Neural cell (in vitro differentiated cells): ENCODE results near the gene SUMO2. TPM values are rescaled to one million over a fixed set of nuclear protein-coding genes. Genes with fewer than 3 reads are reported as not detected.

ENCODE experiments used
- H2AFZ ChIP-seq: fragments of 200-600, 300-800 bp; sonication (generic), shearing (Covaris generic); 2 replicates; pipeline ENCODE4 v1.6.0; 2014; ENCODE audit warnings: low read depth, mild to moderate bottlenecking, antibody characterized with exemption, low read length, moderate library complexity
- H3F3A ChIP-seq: fragments of 200-600 bp; shearing (Covaris generic); 2 replicates; pipeline ENCODE4 v1.6.1; 2016; ENCODE audit warnings: mild to moderate bottlenecking, moderate library complexity, mixed read lengths, antibody characterized with exemption, low read length; ENCODE audit not compliant: insufficient read depth, poor library complexity, severe bottlenecking
- H3K27ac ChIP-seq: fragments of 200-600, 300-800 bp; sonication (generic), shearing (Covaris generic); 2 replicates; pipeline ENCODE4 v1.5.1; 2014; ENCODE audit warnings: mild to moderate bottlenecking, low read length, moderate library complexity
- H3K27me3 ChIP-seq: fragments of 300-800, 200-600 bp; sonication (generic), shearing (Covaris generic); 2 replicates; pipeline ENCODE4 v1.6.0; 2014; ENCODE audit warnings: mild to moderate bottlenecking, low read depth, low read length, moderate library complexity; ENCODE audit not compliant: insufficient read depth
- H3K36me3 ChIP-seq: fragments of 300-800, 200-600 bp; sonication (generic), shearing (Covaris generic); 2 replicates; pipeline ENCODE4 v1.5.1; 2014; ENCODE audit warnings: mild to moderate bottlenecking, antibody characterized with exemption, low read length, moderate library complexity; ENCODE audit not compliant: insufficient read depth
- H3K4me2 ChIP-seq: fragments of 300-800, 200-600 bp; sonication (generic), shearing (Covaris generic); 2 replicates; pipeline ENCODE4 v1.6.0; 2014; ENCODE audit warnings: mild to moderate bottlenecking, low read length
- H3K4me3 ChIP-seq: fragments of 300-800, 200-600 bp; sonication (generic), shearing (Covaris generic); 2 replicates; pipeline ENCODE4 v1.5.1; 2014; ENCODE audit warnings: mild to moderate bottlenecking, low read length, moderate library complexity
- H3K79me2 ChIP-seq: fragments of 200-600 bp; shearing (Covaris generic); replicated peaks from 2 replicates; pipeline ENCODE4 v1.6.0; 2014; ENCODE audit warnings: mild to moderate bottlenecking, low read length, moderate library complexity; ENCODE audit not compliant: insufficient read depth
- H3K9ac ChIP-seq: fragments of 300-800, 200-600 bp; sonication (generic), shearing (Covaris generic); 2 replicates; pipeline ENCODE4 v1.6.1; 2016; ENCODE audit warnings: mild to moderate bottlenecking, low read length, mixed read lengths
- H3K9me2 ChIP-seq: fragments of 200-600 bp; shearing (Covaris generic); 2 replicates; pipeline ENCODE4 v1.6.1; 2016; ENCODE audit warnings: mild to moderate bottlenecking, low read length, mixed read lengths; ENCODE audit not compliant: insufficient read depth
- H3K9me3 ChIP-seq: fragments of 200-600, 300-800 bp; sonication (generic), shearing (Covaris generic); 2 replicates; pipeline ENCODE4 v1.6.1; 2016; ENCODE audit warnings: mild to moderate bottlenecking, mixed run types, low read length, moderate library complexity, mixed read lengths
- H4K20me1 ChIP-seq: fragments of 200-600 bp; shearing (Covaris generic); 2 replicates; pipeline ENCODE4 v1.6.1; 2016; ENCODE audit warnings: mild to moderate bottlenecking, mixed run types; ENCODE audit not compliant: insufficient read depth
- EP300 ChIP-seq: fragments of 450-650 bp; conservative IDR thresholded peaks from 2 replicates; pipeline ENCODE4 v1.6.1; 2014; ENCODE audit warnings: antibody characterized with exemption, mild to moderate bottlenecking, moderate library complexity; ENCODE audit not compliant: poor library complexity, severe bottlenecking
- EZH2 ChIP-seq: fragments of 200-600, 300-800 bp; shearing (Covaris generic), sonication (generic); IDR thresholded peaks from 2 replicates; pipeline ENCODE4 v1.6.1; 2014; ENCODE audit warnings: antibody characterized with exemption, low read length, borderline replicate concordance, mild to moderate bottlenecking; ENCODE audit not compliant: insufficient read depth, poor library complexity, severe bottlenecking
- MXI1 ChIP-seq: fragments of 450-650 bp; conservative IDR thresholded peaks from 2 replicates; pipeline ENCODE4 v1.6.1; 2014; ENCODE audit warnings: antibody characterized with exemption, mild to moderate bottlenecking; ENCODE audit not compliant: poor library complexity, severe bottlenecking
- POLR2AphosphoS5 ChIP-seq: IDR thresholded peaks from 2 replicates; pipeline ENCODE4 v1.6.1; 2012
- RAD21 ChIP-seq: fragments of 450-650 bp; conservative IDR thresholded peaks from 2 replicates; pipeline ENCODE4 v1.6.1; 2014; ENCODE audit warnings: antibody characterized with exemption, mild to moderate bottlenecking, moderate library complexity
- SMC3 ChIP-seq: fragments of 450-650 bp; conservative IDR thresholded peaks from 2 replicates; pipeline ENCODE4 v1.6.1; 2014; ENCODE audit warnings: antibody characterized with exemption, mild to moderate bottlenecking, moderate library complexity; ENCODE audit not compliant: poor library complexity
- TAF1 ChIP-seq: IDR thresholded peaks from 2 replicates; pipeline ENCODE4 v1.6.1; 2012; ENCODE audit warnings: low read depth
- polyA plus RNA-seq: library from polyadenylated mRNA; depleted of rRNA; stranded (reverse); fragments of >200 nt; gene quantifications from 2 replicates; pipeline ENCODE4 v1.2.3, GENCODE V29; 2014
- TF ChIP-seq, protein P1 (sequence below): IDR thresholded peaks from 2 replicates; pipeline ENCODE4 v1.6.1; 2012; ENCODE audit warnings: borderline replicate concordance
- TF ChIP-seq, protein P2 (sequence below): fragments of 450-650 bp; IDR thresholded peaks from 2 replicates; pipeline ENCODE4 v1.5.1; 2014; ENCODE audit warnings: antibody characterized with exemption, mild to moderate bottlenecking, moderate library complexity; ENCODE audit not compliant: poor library complexity, severe bottlenecking

Gene SUMO2
- polyA plus RNA-seq, 1 donor from 2014 or later = 283 TPM

DNA sequence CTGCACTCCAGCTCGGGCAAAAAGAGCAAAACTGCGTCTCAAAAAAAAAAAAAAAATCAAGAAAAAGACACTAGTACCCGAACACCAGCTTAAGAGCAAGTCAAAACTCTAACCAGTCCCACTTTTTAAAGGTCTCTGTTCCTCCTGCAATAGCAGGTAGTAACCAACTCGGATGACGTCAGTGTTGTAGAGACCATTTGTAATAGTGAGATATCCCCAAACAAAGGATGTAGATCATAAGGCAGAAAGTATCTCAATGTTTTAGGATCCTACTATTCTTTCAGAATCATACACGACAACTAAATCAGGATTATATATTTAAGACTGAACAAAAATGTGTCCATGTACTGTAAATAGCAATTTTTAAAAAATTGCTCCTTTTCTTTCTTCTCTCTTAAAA is 30.8 kb downstream of the SUMO2 start:
- H3K9ac ChIP-seq = peak overlapping the region; percentile 100
- peaks cover 72% of the 10 kb centered on the region for H3K79me2 ChIP-seq
- TF ChIP-seq MXI1 (no peak), POLR2AphosphoS5 (peak; percentile 26), EP300 (no peak), RAD21 (no peak), TAF1 (no peak), EZH2 (no peak), SMC3 (no peak)
- TF ChIP-seq, protein P1, sequence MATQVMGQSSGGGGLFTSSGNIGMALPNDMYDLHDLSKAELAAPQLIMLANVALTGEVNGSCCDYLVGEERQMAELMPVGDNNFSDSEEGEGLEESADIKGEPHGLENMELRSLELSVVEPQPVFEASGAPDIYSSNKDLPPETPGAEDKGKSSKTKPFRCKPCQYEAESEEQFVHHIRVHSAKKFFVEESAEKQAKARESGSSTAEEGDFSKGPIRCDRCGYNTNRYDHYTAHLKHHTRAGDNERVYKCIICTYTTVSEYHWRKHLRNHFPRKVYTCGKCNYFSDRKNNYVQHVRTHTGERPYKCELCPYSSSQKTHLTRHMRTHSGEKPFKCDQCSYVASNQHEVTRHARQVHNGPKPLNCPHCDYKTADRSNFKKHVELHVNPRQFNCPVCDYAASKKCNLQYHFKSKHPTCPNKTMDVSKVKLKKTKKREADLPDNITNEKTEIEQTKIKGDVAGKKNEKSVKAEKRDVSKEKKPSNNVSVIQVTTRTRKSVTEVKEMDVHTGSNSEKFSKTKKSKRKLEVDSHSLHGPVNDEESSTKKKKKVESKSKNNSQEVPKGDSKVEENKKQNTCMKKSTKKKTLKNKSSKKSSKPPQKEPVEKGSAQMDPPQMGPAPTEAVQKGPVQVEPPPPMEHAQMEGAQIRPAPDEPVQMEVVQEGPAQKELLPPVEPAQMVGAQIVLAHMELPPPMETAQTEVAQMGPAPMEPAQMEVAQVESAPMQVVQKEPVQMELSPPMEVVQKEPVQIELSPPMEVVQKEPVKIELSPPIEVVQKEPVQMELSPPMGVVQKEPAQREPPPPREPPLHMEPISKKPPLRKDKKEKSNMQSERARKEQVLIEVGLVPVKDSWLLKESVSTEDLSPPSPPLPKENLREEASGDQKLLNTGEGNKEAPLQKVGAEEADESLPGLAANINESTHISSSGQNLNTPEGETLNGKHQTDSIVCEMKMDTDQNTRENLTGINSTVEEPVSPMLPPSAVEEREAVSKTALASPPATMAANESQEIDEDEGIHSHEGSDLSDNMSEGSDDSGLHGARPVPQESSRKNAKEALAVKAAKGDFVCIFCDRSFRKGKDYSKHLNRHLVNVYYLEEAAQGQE = peak; percentile 19
- TF ChIP-seq, protein P2, sequence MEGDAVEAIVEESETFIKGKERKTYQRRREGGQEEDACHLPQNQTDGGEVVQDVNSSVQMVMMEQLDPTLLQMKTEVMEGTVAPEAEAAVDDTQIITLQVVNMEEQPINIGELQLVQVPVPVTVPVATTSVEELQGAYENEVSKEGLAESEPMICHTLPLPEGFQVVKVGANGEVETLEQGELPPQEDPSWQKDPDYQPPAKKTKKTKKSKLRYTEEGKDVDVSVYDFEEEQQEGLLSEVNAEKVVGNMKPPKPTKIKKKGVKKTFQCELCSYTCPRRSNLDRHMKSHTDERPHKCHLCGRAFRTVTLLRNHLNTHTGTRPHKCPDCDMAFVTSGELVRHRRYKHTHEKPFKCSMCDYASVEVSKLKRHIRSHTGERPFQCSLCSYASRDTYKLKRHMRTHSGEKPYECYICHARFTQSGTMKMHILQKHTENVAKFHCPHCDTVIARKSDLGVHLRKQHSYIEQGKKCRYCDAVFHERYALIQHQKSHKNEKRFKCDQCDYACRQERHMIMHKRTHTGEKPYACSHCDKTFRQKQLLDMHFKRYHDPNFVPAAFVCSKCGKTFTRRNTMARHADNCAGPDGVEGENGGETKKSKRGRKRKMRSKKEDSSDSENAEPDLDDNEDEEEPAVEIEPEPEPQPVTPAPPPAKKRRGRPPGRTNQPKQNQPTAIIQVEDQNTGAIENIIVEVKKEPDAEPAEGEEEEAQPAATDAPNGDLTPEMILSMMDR = no peak
- peaks cover 7% of the 10 kb centered on the region for H3K36me3 ChIP-seq
- H2AFZ ChIP-seq = no peak overlapping the region
- H3K4me2 ChIP-seq = peak overlapping the region; percentile 82
- no peaks in the 10 kb centered on the region for H3K9me2 ChIP-seq
- H3K27me3 ChIP-seq = no peaks in the 10 kb centered on the region
- H3K9me3 ChIP-seq = no peaks in the 10 kb centered on the region
- peaks cover 29% of the 10 kb centered on the region for H4K20me1 ChIP-seq
- peaks cover 6% of the 10 kb centered on the region for H3F3A ChIP-seq
- H3K4me3 ChIP-seq = peak overlapping the region; percentile 100
- peak overlapping the region; percentile 100 for H3K27ac ChIP-seq

DNA sequence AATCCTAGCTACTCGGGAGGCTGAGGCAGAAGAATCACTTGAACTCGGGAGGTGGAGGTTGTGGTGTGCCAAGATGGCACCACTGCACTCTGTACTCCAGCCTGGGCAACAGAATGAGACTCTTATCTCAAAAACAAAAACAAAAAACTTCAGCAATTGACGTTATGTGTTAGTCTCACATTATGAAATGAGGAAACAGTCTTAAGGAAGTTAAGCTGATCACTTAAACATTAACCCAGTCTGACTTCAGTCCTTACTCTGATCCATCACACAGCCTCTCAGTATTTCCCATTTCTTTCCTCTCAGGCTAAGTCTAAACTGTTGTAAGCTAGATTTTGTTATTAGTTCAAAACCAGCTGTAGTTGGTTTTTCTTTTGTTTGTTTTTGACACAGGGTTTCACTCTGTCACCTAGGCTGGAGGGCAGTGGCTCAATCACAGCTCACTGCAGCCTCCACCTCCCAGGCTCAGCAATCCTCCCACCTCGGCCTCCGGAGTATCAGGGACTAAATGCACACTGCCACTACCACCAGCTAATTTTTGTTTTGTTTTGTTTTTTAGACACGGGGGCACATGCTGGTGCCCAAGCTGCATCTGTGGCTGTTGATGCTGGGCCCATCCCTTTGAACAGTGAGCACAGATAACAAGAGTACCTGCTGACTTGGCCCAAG is 34.7 kb downstream of the SUMO2 start:
- no peaks in the 10 kb centered on the region for H3K9me3 ChIP-seq
- no peaks in the 10 kb centered on the region for H3K27me3 ChIP-seq
- peaks cover 24% of the 10 kb centered on the region for H3K36me3 ChIP-seq
- peaks cover 82% of the 10 kb centered on the region for H3K79me2 ChIP-seq
- H4K20me1 ChIP-seq = peaks cover 62% of the 10 kb centered on the region
- H3K4me3 ChIP-seq = peak overlapping the region; percentile 32
- no peak overlapping the region for H3K27ac ChIP-seq
- TF ChIP-seq POLR2AphosphoS5 = no peak
- no peak for TF ChIP-seq TAF1
- TF ChIP-seq MXI1 = no peak
- TF ChIP-seq EP300 = no peak
- TF ChIP-seq, protein P2 = no peak
- TF ChIP-seq, protein P1 = no peak
- no peak for TF ChIP-seq EZH2
- TF ChIP-seq RAD21 = no peak
- no peak for TF ChIP-seq SMC3
- no peak overlapping the region for H3K4me2 ChIP-seq
- no peaks in the 10 kb centered on the region for H3F3A ChIP-seq
- no peaks in the 10 kb centered on the region for H3K9me2 ChIP-seq
- no peak overlapping the region for H3K9ac ChIP-seq
- H2AFZ ChIP-seq = no peak overlapping the region
